NCI-H226 (cell line): ENCODE measurements around the gene ZNF778.

Source experiments
- DNase-seq: peaks from one replicate; pipeline ENCODE4 v3.0.0-alpha.2; 2015

Gene ZNF778

GRCh38 chr16:89194340-89195311, 22.9 kb upstream of the ZNF778 start:
- DNase-seq: no peak

GRCh38 chr16:89195521-89196171, 21.9 kb upstream of the ZNF778 start:
- DNase-seq: no peak

- DNase-seq: no peak
Observed at GRCh38 chr16:89197033-89197632, 20.4 kb upstream of the ZNF778 start.

GRCh38 chr16:89197633-89198416, 19.7 kb upstream of the ZNF778 start:
- DNase-seq: no peak

GRCh38 chr16:89198417-89199240, 18.9 kb upstream of the ZNF778 start:
- DNase-seq: no peak

- no peak for DNase-seq
Observed at GRCh38 chr16:89199241-89200123, 18.0 kb upstream of the ZNF778 start.

- DNase-seq: no peak
Observed at GRCh38 chr16:89200124-89200849, 17.2 kb upstream of the ZNF778 start, which contains the start of gene SLC22A31. Gene SLC22A31 (minus strand): TSS chr16:89200537. CDS start chr16:89200501, 36 bp downstream.

DNA sequence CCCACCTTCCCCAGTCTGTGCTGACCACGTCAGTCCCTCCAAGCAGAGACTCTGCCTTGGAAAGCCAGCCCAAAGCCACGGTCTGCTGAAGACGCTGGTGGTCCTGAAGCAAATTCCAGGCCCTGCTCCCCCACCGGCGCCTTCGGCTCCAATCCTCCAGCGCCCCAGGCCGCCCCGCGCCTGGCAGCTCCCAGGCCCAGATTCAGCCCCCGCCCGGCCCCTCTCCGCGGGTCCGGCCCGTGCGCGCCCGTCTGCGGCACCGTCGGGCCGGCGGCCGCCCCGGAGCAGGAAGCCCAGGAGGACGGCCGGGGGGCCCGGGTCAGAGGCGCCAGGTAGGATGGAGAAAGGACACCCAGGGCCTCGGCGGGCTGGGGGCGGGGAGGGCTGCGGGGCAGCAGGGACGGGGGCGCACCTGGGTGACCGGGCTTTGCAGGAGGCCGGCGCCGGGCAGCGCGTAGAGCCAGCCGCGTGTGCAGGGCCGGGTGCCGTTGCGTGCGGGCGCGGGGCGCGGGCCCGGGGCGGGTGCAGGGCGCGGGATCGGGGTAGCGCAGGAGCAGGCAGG, 16.6 kb upstream of the ZNF778 start:
- DNase-seq: no peak

- no peak for DNase-seq
Observed at GRCh38 chr16:89201439-89202377, 15.8 kb upstream of the ZNF778 start.

DNA sequence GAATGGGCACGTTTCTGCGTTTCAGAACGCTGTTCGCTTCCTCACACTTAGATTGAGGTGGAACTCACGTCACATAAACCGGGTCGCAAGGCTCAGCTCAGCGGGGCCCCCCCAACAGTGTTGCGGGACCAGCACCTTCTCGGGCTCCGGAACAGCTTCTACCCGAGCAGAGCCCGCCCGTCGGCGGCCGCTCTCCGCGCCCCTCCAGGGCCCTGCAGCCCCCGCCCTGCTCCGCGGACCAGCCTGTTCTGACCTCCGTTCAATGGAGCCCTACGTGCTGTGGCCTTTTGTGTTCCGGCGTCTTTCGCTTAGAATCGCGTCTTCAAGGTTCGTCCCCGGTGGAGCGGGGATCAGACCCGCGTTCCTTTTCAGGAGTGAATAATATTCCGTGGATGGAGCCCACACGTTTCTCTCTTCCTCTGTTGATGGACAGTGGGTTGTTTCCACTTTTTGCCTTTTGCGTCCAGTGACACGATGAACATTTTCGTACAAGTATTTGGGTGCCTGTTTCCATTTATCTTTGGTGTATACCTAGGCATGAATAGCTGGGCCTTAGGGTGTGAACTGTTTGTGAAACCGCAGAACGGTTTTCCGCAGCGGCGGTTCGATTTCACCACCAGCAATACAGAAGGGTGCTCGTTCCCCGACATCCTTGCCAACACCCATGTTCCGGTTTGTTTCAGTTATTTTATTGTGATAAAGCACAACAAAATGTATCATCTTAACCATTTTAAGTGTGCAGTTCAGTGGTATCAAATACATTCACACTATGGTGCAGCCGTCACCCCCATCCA, 14.9 kb upstream of the ZNF778 start:
- DNase-seq: no peak

GRCh38 chr16:89207993-89208392, 9.5 kb upstream of the ZNF778 start:
- DNase-seq: no peak

DNA sequence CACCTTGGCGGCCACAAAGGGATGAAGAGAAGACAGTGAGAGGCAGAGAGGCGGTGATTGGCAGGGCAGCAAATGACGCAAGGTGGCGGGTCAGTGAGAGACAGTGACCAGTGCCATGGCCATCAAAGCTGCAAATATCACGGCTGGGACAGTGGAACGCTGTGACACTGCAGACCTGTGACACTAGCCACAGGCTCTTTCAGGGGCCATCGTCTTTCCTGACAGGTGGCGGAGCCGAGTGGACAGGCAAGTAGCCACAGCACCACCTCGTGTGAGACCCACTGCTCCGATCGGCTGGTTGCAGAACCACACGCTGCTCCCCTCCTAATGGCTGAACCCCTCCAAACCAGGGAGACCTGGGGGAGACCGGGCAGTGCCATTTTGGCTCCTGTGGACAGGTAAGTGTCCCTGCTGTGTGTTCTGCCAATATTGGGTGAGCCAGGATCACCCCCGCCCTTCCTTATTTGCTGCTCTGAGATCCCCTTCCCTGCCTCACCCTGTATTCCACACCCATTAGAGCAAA, 7.9 kb upstream of the ZNF778 start:
- no peak for DNase-seq

- no peak for DNase-seq
Observed at GRCh38 chr16:89210165-89210903, 7.2 kb upstream of the ZNF778 start.

DNA sequence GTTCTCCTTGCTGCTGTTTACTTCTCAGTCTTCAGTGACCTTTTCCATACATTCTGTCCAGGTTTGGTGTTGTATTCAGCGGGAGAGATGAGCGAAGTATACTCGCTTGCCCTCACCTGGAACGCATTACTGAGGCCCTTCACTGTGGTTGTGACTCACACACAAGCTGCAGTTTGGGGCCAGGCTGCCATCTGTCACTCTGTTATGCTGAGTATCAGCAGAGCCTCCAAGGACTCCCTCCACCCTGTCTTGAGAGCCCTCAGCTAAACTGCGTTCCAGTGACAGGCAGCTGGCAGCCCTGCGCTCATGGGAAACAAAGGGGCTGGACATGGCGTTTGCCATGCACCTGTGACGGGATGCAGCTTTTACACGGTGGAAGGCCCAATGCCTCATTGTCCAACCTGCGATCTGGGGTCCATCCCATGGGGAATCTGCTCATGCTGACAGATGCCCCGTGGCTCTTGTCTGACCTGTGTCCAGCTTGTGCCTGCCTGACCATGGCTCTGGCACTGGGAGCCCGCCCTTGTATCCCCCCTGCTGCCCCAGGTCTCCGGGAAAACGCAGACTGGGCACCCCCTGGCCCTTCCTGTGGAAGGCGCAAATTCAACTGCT, 6.5 kb upstream of the ZNF778 start:
- no peak for DNase-seq

DNA sequence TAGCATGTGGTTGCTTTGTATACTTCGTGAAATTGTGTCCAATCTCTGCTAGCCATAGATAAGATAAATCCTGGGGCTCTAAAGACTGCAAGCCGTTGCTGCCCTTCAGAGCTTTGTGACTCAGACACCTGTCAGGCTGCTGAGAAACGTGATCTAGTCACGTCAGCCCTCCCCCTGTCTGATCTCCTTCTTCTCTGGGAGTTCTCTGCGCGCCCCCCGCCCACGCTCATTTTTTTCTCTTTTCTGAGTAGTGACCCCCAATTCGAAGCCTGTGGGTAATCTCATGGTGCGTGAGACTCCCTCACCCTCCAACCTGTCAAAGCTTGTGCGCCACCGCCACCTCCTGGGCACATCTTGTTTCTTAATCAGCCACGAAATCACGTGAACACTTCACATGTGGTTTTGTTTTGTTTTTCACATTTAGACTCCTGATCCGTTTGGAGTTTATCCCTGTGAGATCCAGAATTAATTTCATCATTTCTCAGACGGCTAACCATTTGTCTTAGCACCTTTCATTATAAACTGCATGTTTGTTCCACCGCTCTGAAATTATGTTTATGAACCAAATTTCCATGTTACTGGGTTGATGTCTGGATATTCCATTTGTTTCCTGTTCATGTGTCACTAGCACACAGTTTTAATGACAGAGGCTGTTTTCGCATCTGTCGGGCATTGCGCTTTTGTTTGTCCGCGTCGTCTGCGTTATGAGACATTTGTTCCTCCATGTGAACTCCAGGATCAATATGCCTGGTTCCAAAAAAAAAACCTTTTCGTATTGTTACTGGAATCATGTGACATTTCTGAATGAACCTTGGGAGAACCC, 977 bp upstream of the ZNF778 start:
- peak; percentile 76 for DNase-seq

GRCh38 chr16:89217138-89217387, 440 bp upstream of the ZNF778 start:
- no peak for DNase-seq
